Astrocyte of the cerebellum (primary cell): Measurements from ENCODE around the gene CPNE5.

Experiments
- DNase-seq: peaks from one replicate; pipeline ENCODE4 v3.0.0-alpha.2; 2011; ENCODE audit warnings: low read depth
- H3K4me3 ChIP-seq: 2 replicates; pipeline ENCODE4 v1.5.1; 2011; ENCODE audit warnings: mild to moderate bottlenecking, low read depth, low read length, moderate library complexity
- CTCF ChIP-seq: IDR thresholded peaks from 2 replicates; pipeline ENCODE4 v1.5.1; 2012; ENCODE audit warnings: low read length, low read depth, moderate library complexity, mild to moderate bottlenecking; ENCODE audit errors: missing control alignments
- in situ Hi-C: cut with HindIII; loops from 2 replicates; pipeline ENCODE4 v1.10.0; 2017; ENCODE audit warnings: low sequenced_read_pairs

CPNE5 gene

DNA sequence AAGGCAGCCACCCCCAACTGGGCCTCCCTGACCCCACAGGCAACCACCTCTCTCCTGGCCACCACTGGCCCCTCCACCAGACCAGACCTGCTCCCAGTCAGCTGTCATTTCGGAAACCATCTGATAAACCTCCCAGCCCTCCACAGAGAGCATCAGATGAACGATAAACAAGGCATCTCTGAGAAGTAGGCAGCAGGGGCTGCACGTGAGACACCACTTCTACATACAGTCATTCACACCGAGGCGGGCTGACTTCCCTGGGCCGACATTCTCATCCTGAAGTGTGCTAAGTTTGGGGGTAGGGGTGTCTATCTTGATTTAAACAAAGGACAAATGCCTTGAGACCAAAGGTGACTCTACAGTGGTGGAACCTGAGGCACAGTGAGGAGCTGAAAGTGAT lies 13.8 kb downstream of the CPNE5 start:
- in situ Hi-C loops = no loop called here

GRCh38 chr6:36824253-36824652 lies 15.0 kb downstream of the CPNE5 start:
- no peak overlapping the region for H3K4me3 ChIP-seq
- DNase-seq = no peak
- in situ Hi-C loops = no loop called here
- TF ChIP-seq CTCF = no peak

More for the DNA sequence above, 13.8 kb downstream of the CPNE5 start:
- H3K4me3 ChIP-seq = no peak overlapping the region
- DNase-seq = no peak
- no peak for TF ChIP-seq CTCF

GRCh38 chr6:36823421-36824096 lies 15.7 kb downstream of the CPNE5 start:
- no peak for DNase-seq
- TF ChIP-seq CTCF = no peak
- H3K4me3 ChIP-seq = no peak overlapping the region
- in situ Hi-C loops = no loop called here

- no peak for TF ChIP-seq CTCF
- in situ Hi-C loops = no loop called here
- H3K4me3 ChIP-seq = no peak overlapping the region
- DNase-seq = peak; percentile 32
Measured at GRCh38 chr6:36822506-36823269, 16.6 kb downstream of the CPNE5 start.

DNA sequence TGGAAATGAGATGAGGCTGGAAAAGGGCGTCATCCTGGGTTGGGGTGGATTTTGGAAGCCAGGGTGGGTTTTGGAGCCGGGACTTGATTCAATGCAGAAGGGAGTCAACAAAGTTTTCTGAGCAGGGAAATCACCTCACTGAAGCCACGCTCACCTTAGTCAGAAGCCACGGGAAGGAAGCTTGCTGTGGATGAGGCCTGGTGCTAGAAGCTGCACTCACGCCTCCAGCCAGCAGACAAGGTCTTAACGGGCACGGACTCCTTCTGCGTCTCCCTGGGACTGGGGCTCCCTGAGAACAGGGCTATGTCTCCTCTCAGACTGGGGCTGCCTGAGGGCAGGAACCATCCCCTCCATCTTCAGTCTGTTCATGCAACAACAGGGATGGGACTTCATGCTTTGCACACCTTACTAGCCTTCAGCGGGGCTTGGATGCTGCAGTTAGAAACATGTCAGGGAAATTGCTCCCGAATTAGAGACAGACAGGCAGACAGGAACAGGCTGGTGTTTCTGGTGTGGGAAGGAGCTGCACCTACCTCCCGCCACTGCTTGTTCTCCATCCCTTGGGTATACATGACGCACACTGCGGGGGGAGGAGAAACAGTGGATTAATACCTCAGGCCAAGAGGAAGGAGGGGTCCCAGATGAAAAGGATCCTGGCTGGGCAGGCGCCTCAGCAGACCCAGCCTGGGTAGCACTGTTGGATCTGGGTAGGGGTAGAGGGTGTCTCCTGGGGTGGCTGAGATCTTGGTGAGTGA lies 17.5 kb downstream of the CPNE5 start:
- H3K4me3 ChIP-seq = no peak overlapping the region
- no peak for TF ChIP-seq CTCF
- no peak for DNase-seq
- in situ Hi-C loops = no loop called here

DNA sequence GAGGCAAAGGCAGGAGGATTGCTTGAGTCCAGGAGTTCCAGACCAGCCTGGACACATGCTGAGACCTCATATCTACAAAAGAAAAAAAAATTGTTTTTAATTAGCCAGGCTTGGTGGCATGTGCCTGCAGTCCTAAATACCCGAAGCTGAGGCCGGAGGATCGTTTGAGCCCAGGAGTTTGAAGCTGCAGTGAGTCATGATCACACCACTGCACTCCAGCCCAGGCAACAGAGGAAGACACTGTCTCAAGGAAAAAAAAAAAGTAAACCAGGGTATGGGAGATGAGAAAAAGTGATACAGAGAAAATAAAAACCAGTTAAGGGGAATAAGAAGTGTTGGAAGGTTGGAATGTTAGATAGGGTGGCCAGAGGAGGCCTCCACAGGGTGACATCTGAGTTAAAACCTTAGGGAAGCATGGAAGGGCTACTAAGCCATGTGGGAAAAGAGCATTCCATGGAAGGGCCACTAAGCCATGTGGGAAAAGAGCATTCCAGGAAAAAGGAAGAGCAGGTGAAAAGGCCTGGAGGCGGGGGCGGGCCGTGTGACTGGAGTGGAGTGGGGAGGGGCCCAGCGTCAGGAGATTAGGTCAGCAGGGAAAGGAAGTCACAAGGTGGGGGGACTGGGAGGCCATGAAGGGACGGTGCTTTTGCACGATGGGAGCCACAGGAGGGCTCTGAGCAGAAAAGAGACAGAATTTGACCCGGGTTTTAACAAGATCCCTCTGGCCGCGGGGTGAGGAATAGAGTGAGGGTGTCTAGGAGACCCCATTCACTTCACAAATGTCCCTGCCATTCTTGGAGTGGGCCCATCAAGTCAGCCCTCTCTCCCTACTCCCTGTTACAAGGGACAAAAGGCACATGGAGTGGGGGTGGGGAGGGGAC lies 18.3 kb downstream of the CPNE5 start:
- in situ Hi-C loops = no loop called here
- no peak for DNase-seq
- no peak overlapping the region for H3K4me3 ChIP-seq
- TF ChIP-seq CTCF = no peak
